HepG2 (cell line): ENCODE data around the gene PLD1. TPM values are rescaled to one million over a fixed set of nuclear protein-coding genes. Genes with fewer than 3 reads are reported as not detected.

Experiments
- ATAC-seq: fragments of 200-7000 bp; cut with Tn5 transposase; 3 replicates; pipeline ENCODE4 v1.9.1; 2020; ENCODE audit warnings: mild to moderate bottlenecking, moderate library complexity
- BruUV-seq: library from RNA; stranded (reverse); fragments of 400-500 nt; replicated peaks from 2 replicates; lab custom pipeline; 2021; lab: Mats Ljungman, UMichigan
- CTCF ChIA-PET: fragments of 300-600 bp; formaldehyde crosslinking; extraction: SDS; loops from one replicate; lab custom pipeline; 2021; ENCODE audit warnings: low total read pairs, inconsistent platforms, low intra/inter-chr PET ratio; lab: Yijun Ruan, JAX
- POLR2A ChIA-PET: fragments of 350-600 bp; sonication (Branson Sonifier 250); formaldehyde crosslinking; loops from one replicate; lab custom pipeline; 2020; ENCODE audit warnings: antibody characterized with exemption, inconsistent platforms; lab: Yijun Ruan, JAX
- DNase-seq: peaks from one replicate; pipeline ENCODE4 v3.0.0-alpha.2; 2015; ENCODE audit warnings: low spot score
- FAIRE-seq: peaks from 3 replicates; lab custom pipeline; 2011; peaks lifted over from hg19 to GRCh38; lab: Jason Lieb, UNC
- H2AFZ ChIP-seq: one replicate; pipeline ENCODE4 v1.6.1; 2011; ENCODE audit warnings: low read length, inconsistent platforms
- H3K27ac ChIP-seq: fragments of 300-600 bp; 3 replicates; pipeline ENCODE4 v1.8.0; 2011; ENCODE audit warnings: mixed run types, mild to moderate bottlenecking, mixed read lengths, low read length, inconsistent platforms; ENCODE audit not compliant: insufficient read depth; ENCODE audit errors: extremely low read length
- H3K27me3 ChIP-seq, 2 experiments: fragments of 200-600 bp in 1 of 2; 2 replicates in 1 of 2; 3 replicates in 1 of 2; pipeline versions ENCODE4 v1.6.0 to v1.8.0; 2011; ENCODE audit warnings: low read length in 2 of 2, mild to moderate bottlenecking in 2 of 2, moderate library complexity in 2 of 2, inconsistent platforms in 1 of 2; ENCODE audit not compliant: insufficient read depth in 2 of 2, control insufficient read depth in 1 of 2
- H3K36me3 ChIP-seq, 2 experiments: fragments of 200-600 bp in 1 of 2; replicated peaks in 1 of 2; 2 replicates in 1 of 2; 3 replicates in 1 of 2; pipeline versions ENCODE4 v1.5.1 to v1.8.0; 2011; ENCODE audit warnings: low read length in 2 of 2, inconsistent platforms in 1 of 2; ENCODE audit not compliant: insufficient read depth in 2 of 2, control insufficient read depth in 1 of 2
- H3K4me1 ChIP-seq: 2 replicates; pipeline ENCODE4 v1.5.1; 2012; ENCODE audit warnings: low read length, inconsistent platforms; ENCODE audit not compliant: insufficient read depth
- H3K4me2 ChIP-seq: 2 replicates; pipeline ENCODE4 v1.6.0; 2011; ENCODE audit warnings: low read depth, low read length, inconsistent platforms
- H3K4me3 ChIP-seq, 3 experiments: fragments of 200-600 bp in 1 of 3; sonication (generic), shearing (Covaris generic) in 1 of 3; replicated peaks in 1 of 3; 2 replicates each; pipeline ENCODE4 v1.5.1; 2011 to 2016; ENCODE audit warnings: low read length in 3 of 3, inconsistent platforms in 2 of 3, low read depth in 2 of 3, mild to moderate bottlenecking in 2 of 3, control low read depth in 1 of 3, mixed read lengths in 1 of 3; ENCODE audit not compliant: insufficient read depth in 1 of 3
- H3K79me2 ChIP-seq: one replicate; pipeline ENCODE4 v1.6.1; 2011; ENCODE audit warnings: low read length, inconsistent platforms; ENCODE audit not compliant: insufficient read depth
- H3K9ac ChIP-seq: 2 replicates; pipeline ENCODE4 v1.6.0; 2011; ENCODE audit warnings: mild to moderate bottlenecking, low read depth, low read length, inconsistent platforms; ENCODE audit not compliant: insufficient read depth
- H3K9me3 ChIP-seq: 2 replicates; pipeline ENCODE4 v1.5.1; 2012; ENCODE audit warnings: mild to moderate bottlenecking, low read length
- H4K20me1 ChIP-seq: 2 replicates; pipeline ENCODE4 v1.6.0; 2011; ENCODE audit warnings: inconsistent platforms, mild to moderate bottlenecking, low read length, moderate library complexity; ENCODE audit not compliant: insufficient read depth
- GABPA ChIP-seq, 2 experiments: IDR thresholded peaks; 2 replicates each; pipeline ENCODE4 v1.6.1; 2011 to 2016; ENCODE audit warnings: low read depth in 2 of 2, low read length in 1 of 2, missing biosample characterization in 1 of 2, missing genetic modification characterization in 1 of 2
- KLF6 ChIP-seq: IDR thresholded peaks from 2 replicates; pipeline ENCODE4 v1.8.0; 2016; ENCODE audit warnings: missing biosample characterization, missing genetic modification reagents
- NFAT5 ChIP-seq: sonication (generic); formaldehyde crosslinking; IDR thresholded peaks from 2 replicates; pipeline ENCODE4 v1.4.0; 2020; ENCODE audit warnings: missing genetic modification reagents
- RAD21 ChIP-seq: fragments of 450-650 bp; formaldehyde crosslinking; IDR thresholded peaks from 2 replicates; pipeline ENCODE4 v1.5.0; 2020; ENCODE audit warnings: mild to moderate bottlenecking
- RARA ChIP-seq: IDR thresholded peaks from 2 replicates; pipeline ENCODE4 v1.6.1; 2016; ENCODE audit warnings: missing genetic modification reagents, missing compliant biosample characterization
- SAP130 ChIP-seq: IDR thresholded peaks from 2 replicates; pipeline ENCODE4 v1.6.1; 2016; ENCODE audit warnings: low read depth
- SP140L ChIP-seq: sonication (generic); formaldehyde crosslinking; IDR thresholded peaks from 2 replicates; pipeline ENCODE4 v1.4.0; 2020; ENCODE audit warnings: missing genetic modification reagents, borderline replicate concordance
- STAG1 ChIP-seq: sonication (generic); formaldehyde crosslinking; IDR thresholded peaks from 2 replicates; pipeline ENCODE4 v1.4.0; 2020; ENCODE audit warnings: missing genetic modification reagents
- TOE1 ChIP-seq: sonication (generic); formaldehyde crosslinking; IDR thresholded peaks from 2 replicates; pipeline ENCODE4 v1.4.0; 2020; ENCODE audit warnings: mild to moderate bottlenecking, missing genetic modification reagents
- ZNF335 ChIP-seq: sonication (generic); formaldehyde crosslinking; IDR thresholded peaks from 2 replicates; pipeline ENCODE4 v1.4.0; 2020; ENCODE audit warnings: missing genetic modification reagents
- ZNF563 ChIP-seq: sonication (generic); formaldehyde crosslinking; IDR thresholded peaks from 2 replicates; pipeline ENCODE4 v1.8.0; 2022; ENCODE audit warnings: mild to moderate bottlenecking, moderate library complexity, missing genetic modification reagents
- WGBS: methylation state at CpG from one replicate; pipeline ENCODE4 v1.1.6; 2017; ENCODE audit warnings: low lambda C conversion rate; 5-methylcytosine and 5-hydroxymethylcytosine counted together
- in situ Hi-C: cut with HindIII; loops from 2 replicates; pipeline ENCODE4 v1.10.0; 2017; ENCODE audit warnings: low pct_unique_long_range_greater_than_20kb; ENCODE audit not compliant: extremely low pct_ligation_motif_present
- intact Hi-C: fragments of 100-400 bp; cut with micrococcal nuclease; formaldehyde crosslinking; loops from one replicate; pipeline ENCODE4 v1.10.0; 2022; ENCODE audit not compliant: unreplicated experiment
- polyA plus RNA-seq, 8 experiments: library from polyadenylated mRNA; depleted of rRNA in 3 of 8; stranded (reverse) in 7 of 8; unstranded in 1 of 8; fragments of >200 nt; fragmentation: Illumina TruSeq in 4 of 8; extraction: Trizol in 4 of 8; gene quantifications; 2 replicates each; pipeline versions ENCODE4 v1.2.1 to v1.2.3, GENCODE V29; 2011 to 2016; ENCODE audit warnings: low read depth in 4 of 8, missing spikeins in 1 of 8, mixed read lengths in 1 of 8; ENCODE audit not compliant: insufficient read depth in 1 of 8
- total RNA-seq, 5 experiments: library from RNA; depleted of rRNA; stranded (reverse); fragments of >200 nt; fragmentation: Illumina TruSeq; extraction: Trizol; gene quantifications; 2 replicates each; pipeline ENCODE4 v1.2.3, GENCODE V29; 2016; ENCODE audit warnings: low read depth in 1 of 5
- TF ChIP-seq, protein P1 (sequence below): sonication (generic); formaldehyde crosslinking; IDR thresholded peaks from 2 replicates; pipeline ENCODE4 v1.5.0; 2020; ENCODE audit warnings: mild to moderate bottlenecking, missing genetic modification reagents, moderate library complexity

PLD1 gene
- total and polyA plus RNA-seq, 2 of the 13 experiments (the other 11 are each of a cell fraction or from before 2014, with no cell fraction given): 27.1 to 59.4 TPM

DNA sequence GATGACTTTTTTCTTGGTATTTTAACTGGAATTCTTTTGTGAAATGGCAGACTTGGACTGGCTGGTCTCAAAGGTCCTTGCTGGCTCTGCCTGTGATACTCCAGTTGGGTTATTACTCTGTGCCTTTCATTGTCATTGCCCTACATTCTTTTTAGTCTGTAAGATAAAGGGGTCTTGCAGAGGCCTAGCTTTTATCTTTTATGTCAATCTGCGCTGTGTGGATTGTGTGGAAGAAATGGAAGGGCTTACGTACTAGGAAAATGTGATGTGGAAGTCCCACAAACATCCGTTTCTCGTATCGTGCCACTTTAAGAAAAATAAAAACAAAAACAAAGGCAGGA, 24.1 kb upstream of the PLD1 start (continued):
- no peak for TF ChIP-seq NFAT5 (CRISPR knock-in tag)
- no peak for TF ChIP-seq ZNF563 (CRISPR knock-in tag)
- TF ChIP-seq TOE1: no peak

GRCh38 chr3:171833789-171834460, 23.6 kb upstream of the PLD1 start:
- no peak overlapping the region for H3K9ac ChIP-seq
- no TSS peak for BruUV-seq
- no peaks in the 10 kb centered on the region for H3K36me3 ChIP-seq
- in situ Hi-C loops: no loop called here
- H3K4me1 ChIP-seq: peaks cover 83% of the 10 kb centered on the region
- ChIA-PET CTCF (no interaction called here), POLR2A (interaction anchor here (0.9 to 1.5 kb wide), 4 partner anchors 9 to 50 kb away, joined by 3 to 6 read pairs (median 4); partner anchors contain the start of genes PLD1 and TMEM212)
- H3K4me3 ChIP-seq: no peak overlapping the region
- intact Hi-C loops: loop anchor here (1.0 to 10.0 kb wide), 4 partner anchors 62 to 649 kb away; no protein-coding TSS in a partner anchor
- peak overlapping the region; percentile 14; the same call in 1 of the 2 replicates for H3K4me2 ChIP-seq
- H2AFZ ChIP-seq: no peak overlapping the region
- no peaks in the 10 kb centered on the region for H3K79me2 ChIP-seq
- peak; percentile 10; the same call in 1 of the 3 replicates for ATAC-seq
- no peaks in the 10 kb centered on the region for H3K27me3 ChIP-seq
- no peak for DNase-seq
- no peaks in the 10 kb centered on the region for H4K20me1 ChIP-seq
- H3K27ac ChIP-seq: peak overlapping the region; percentile 48
- H3K9me3 ChIP-seq: no peaks in the 10 kb centered on the region
- 53% methylated on average over 3 of the region's 3 CpGs for WGBS
- no peak for FAIRE-seq
- 0 out of 2 replicates have a peak, but pooled peaks have one; percentile 3 for TF ChIP-seq SAP130
- TF ChIP-seq STAG1 (CRISPR knock-in tag): peak; percentile 63
- TF ChIP-seq RAD21 (CRISPR knock-in tag): peak; percentile 45
- 0 out of 2 replicates have a peak, but pooled peaks have one; percentile 31 for TF ChIP-seq KLF6 (CRISPR knock-in tag)
- TF ChIP-seq ZNF335 (CRISPR knock-in tag): 0 out of 2 replicates have a peak, but pooled peaks have one; percentile 28
- TF ChIP-seq, protein P1, sequence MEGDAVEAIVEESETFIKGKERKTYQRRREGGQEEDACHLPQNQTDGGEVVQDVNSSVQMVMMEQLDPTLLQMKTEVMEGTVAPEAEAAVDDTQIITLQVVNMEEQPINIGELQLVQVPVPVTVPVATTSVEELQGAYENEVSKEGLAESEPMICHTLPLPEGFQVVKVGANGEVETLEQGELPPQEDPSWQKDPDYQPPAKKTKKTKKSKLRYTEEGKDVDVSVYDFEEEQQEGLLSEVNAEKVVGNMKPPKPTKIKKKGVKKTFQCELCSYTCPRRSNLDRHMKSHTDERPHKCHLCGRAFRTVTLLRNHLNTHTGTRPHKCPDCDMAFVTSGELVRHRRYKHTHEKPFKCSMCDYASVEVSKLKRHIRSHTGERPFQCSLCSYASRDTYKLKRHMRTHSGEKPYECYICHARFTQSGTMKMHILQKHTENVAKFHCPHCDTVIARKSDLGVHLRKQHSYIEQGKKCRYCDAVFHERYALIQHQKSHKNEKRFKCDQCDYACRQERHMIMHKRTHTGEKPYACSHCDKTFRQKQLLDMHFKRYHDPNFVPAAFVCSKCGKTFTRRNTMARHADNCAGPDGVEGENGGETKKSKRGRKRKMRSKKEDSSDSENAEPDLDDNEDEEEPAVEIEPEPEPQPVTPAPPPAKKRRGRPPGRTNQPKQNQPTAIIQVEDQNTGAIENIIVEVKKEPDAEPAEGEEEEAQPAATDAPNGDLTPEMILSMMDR (CRISPR knock-in tag): peak; percentile 56
- 0 out of 2 replicates have a peak, but pooled peaks have one; percentile 62 for TF ChIP-seq SP140L (CRISPR knock-in tag)
- no peak for TF ChIP-seq GABPA (IDR thresholded peaks at IDR 0.05; ENCODE audit: low read depth, low read length)
- TF ChIP-seq GABPA (CRISPR knock-in tag; IDR thresholded peaks at IDR 0.05; ENCODE audit: low read depth): 0 out of 2 replicates have a peak, but pooled peaks have one; percentile 13
- TF ChIP-seq RARA (CRISPR knock-in tag): peak; percentile 13; the same call in 1 of the 2 replicates
